ENCODE results near the gene RBM20. TPM values are rescaled to one million over a fixed set of nuclear protein-coding genes. Genes with fewer than 3 reads are reported as not detected.
"Not testable (repeated sequence)": the region's sequence is repeated elsewhere in the genome, so short reads cannot be mapped to it uniquely, and the experiment has no call there.

Gene RBM20
- 0.02 and 0.27 TPM in 2 replicates for total RNA-seq

DNA sequence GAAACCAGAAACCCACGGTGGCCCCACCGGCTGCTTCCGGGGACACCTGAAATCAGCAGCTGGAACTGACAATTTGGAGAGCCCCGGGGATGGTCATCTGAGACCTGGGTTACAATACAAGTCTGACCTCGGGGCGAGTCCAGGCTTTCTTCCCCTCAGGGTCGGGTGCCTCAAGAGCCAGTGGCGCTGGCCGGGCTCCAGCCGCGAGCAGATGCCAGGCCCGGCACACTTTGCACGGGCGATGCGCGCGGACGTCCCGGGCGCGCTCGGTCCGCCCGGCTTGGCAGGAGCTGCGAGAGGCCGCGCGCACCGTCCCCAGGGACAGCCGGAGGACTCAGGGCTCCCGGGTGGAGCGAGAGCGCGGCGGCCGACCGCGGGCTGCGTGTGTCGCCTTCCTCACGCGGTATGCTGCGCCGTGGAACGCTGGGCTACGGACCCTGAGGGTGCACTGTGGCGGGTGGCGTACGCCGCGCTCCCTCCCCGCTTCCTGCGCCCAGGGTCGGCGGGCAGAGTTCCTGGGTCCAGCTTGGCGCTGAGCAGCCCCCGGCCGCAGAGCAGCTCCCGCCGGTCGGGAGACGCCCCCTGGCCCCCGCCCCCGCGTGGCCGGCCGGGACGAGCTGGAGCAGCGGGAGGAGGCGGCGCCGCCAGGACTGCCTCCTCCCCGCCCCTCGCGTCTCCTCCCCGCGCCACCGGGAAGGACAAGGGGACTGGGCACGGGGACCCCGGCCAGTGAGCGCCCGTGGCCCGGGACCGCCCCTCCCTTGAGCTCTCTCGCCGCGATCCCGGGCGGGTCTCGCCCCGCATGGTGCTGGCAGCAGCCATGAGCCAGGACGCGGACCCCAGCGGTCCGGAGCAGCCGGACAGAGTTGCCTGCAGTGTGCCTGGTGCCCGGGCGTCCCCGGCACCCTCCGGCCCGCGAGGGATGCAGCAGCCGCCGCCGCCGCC is at the start of gene RBM20:
RBM20 (plus strand) TSS at position 684 of the 945 bp plus-strand sequence; CDS start at position 803, 119 bp downstream.
- intact Hi-C loops (cut with micrococcal nuclease): loop anchor here (2.0 kb wide), 1 partner anchor 29 kb away; no protein-coding TSS in a partner anchor

DNA sequence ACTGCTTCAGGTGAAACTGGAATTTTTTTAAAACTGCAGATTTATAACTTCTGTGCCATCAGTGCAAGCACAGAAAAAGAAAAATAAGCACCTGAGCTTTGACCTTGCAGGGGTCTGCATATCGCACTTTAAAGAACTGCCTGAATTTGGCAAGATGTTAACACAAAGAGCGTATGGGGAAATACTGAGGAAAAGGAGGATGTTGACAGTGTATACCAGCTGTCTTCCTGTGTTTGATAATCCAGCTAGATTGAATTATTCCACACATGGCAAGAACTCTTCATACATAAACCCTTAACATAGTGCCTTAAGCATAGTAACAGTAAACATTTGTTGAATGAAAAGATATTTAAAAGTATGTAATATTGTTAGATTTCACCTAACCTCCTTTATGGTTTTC is 46.7 kb upstream of the RBM20 start:
- intact Hi-C loops (cut with micrococcal nuclease): no loop called here

GRCh38 chr10:110600487-110601101 is 43.5 kb upstream of the RBM20 start:
- intact Hi-C loops (cut with micrococcal nuclease): loop anchor here (1.0 to 2.0 kb wide), 7 partner anchors 33 to 464 kb away; partner anchors contain the start of gene SMC3

GRCh38 chr10:110601581-110601980 is 42.6 kb upstream of the RBM20 start:
- intact Hi-C loops (cut with micrococcal nuclease): loop anchor here (2.0 kb wide), 1 partner anchor 465 kb away; no protein-coding TSS in a partner anchor

DNA sequence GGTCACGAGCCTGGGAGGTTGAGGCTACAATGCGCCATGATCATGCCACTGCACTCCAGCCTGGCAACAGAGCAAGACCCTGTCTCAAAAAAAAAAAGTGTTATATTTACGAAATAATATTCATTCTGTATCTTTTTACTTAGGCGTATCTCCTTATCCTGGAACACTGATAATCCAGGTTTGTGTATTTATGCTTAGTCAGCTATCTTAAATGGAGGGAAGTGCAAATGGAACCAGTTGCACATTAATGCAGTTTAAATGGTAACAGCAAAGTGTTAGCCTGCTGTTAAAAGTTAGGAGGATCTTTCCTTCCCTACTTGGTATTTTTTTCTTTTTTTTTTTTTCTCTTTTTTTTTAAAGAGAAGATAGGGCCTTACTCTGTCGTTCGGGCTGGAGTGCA is 36.0 kb upstream of the RBM20 start:
- intact Hi-C loops (cut with micrococcal nuclease): no loop called here

GRCh38 chr10:110609605-110610004 is 34.5 kb upstream of the RBM20 start:
- intact Hi-C loops (cut with micrococcal nuclease): loop anchor here (1.0 to 2.0 kb wide), 9 partner anchors 63 to 1531 kb away; no protein-coding TSS in a partner anchor

- intact Hi-C loops (cut with micrococcal nuclease): loop anchor here (1.0 to 2.0 kb wide), 9 partner anchors 62 to 1530 kb away; no protein-coding TSS in a partner anchor
These were observed 33.8 kb upstream of the RBM20 start for GRCh38 chr10:110610308-110610774.

DNA sequence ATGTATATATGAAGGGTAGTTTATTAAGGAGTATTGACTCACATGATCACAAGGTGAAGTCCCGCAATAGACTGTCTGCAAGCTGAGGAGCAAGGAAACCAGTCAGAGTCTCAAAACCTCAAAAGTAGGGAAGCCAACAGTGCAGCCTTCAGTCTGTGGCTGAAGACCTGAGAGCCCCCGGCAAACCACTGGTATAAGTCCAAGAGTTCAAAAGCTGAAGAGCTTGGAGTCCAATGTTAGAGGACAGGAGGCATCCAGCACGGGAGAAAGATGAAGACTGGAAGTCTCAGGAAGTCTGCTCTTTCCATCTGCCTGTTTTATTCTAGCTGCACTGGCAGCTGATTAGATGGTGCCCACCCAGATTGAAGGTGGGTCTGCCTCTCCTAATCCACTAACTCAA is 33.4 kb upstream of the RBM20 start:
- intact Hi-C loops (cut with micrococcal nuclease): loop anchor here (1.0 to 2.0 kb wide), 9 partner anchors 62 to 1530 kb away; no protein-coding TSS in a partner anchor

GRCh38 chr10:110612087-110612486 is 32.0 kb upstream of the RBM20 start:
- intact Hi-C loops (cut with micrococcal nuclease): no loop called here

GRCh38 chr10:110612629-110613028 is 31.5 kb upstream of the RBM20 start:
- intact Hi-C loops (cut with micrococcal nuclease): no loop called here

- intact Hi-C loops (cut with micrococcal nuclease): no loop called here
These were observed 30.7 kb upstream of the RBM20 start for GRCh38 chr10:110613341-110613995.

DNA sequence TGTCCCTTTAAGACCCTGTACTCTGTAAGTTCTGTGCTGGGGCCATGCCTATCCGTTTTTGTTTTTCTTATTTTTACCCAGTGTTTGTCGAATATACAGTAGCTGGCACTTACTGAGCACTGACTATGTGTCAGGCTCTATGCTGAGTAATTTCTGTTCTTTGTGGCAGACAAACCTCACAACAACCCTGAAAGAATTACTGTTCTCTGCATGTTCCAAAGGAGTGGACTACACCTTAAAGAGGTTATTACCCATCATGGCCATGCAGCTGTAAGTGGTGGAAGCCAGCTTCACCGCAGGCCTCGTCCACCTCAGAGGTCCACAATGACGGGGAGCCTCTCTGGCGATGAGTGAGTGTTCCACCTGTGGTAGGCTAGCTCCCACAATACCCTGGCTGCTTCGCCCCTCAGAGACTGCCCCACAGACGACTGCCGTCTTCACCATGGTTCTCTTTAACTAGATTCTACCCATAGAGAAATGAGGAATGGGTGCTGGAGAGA is 30.1 kb upstream of the RBM20 start:
- intact Hi-C loops (cut with micrococcal nuclease): no loop called here

DNA sequence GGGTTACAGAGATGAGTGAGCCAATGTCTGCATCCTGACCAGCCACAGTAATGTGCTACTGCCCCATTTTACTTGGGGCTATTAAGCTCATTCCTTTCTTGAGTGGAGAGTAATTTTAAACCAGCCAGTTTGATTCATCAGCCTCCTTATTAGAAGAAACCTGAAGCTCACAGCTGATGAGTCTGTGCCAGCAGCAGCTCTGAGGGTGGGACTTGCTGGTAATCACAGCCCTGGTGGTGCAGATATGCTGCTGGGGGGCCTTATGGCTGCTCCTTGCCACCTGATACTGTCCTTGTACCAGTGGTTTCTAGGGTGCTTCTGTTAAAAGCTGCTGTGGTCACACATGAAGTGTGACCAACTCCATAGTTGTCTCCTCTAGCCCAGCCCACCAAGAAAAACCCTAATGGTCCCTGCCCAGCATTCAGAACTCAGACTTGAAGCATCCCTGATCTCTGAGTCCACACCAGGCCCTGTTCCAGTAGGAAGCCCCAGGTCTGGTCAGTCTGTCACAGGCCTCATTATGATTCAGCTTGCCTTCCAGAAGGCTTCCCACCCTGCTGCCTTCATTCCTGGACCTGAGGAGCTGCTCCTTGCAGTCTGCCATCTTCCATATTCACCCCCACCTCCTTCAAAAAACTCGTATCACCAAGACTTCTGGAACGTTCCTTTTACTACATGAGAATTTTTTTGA is 28.9 kb upstream of the RBM20 start:
- intact Hi-C loops (cut with micrococcal nuclease): no loop called here

- intact Hi-C loops (cut with micrococcal nuclease): no loop called here
These were observed 27.6 kb upstream of the RBM20 start for GRCh38 chr10:110616493-110617033.

DNA sequence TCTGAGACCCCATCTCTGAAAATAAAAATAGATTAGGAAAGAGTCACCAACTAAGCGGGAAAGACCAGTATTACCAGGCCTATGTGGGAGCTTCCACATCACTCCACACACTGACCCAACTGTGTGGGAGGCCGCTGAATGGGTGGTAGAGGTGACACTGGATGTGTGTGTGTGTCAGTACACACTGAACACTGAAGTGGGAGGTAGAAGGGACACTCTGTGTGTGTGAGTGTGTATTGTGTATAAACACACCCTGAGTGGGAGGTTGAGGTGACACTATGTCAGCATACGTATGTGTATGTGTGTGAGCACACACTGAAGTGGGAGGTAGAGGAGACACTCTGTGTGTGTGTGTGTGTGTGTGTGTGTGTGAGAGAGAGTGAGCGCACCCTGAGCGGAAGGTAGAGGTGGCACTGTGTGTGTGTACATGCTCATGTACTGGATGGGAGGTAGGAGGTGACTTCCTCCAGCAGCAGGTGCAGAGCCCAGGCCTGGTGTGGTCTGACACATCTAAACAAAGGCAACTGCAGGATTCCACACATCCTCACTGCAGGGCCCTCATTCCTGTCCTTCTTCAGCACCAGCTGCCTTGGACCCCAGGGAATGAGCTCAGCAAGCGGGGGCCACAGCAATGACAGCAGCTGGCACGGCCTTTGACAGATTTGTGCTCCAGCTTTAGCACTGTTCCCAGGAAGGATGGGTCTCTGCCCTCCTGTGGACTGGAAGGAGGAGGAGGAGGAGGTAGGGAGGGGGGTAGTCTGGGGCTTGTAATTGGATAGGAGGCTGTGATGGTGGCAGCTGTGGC is 26.5 kb upstream of the RBM20 start:
- intact Hi-C loops (cut with micrococcal nuclease): no loop called here

DNA sequence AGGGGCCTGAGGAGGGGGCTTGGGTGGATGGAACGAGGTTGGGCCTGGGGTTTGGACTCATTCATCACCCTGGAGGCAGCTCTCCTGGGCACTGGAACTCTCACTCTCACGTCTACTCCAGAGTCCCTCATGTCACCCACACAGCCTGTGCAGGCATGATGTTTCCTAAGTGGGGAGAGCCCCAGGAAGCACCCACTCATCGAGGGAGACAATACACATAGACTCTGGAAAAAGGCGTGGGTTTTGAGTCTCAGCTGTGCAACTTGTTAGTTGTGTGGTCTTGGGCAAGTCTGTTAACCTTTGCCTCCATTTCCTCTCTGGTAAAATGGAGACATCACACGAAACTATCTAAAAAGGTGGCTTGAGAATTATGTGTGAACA is 25.9 kb upstream of the RBM20 start:
- intact Hi-C loops (cut with micrococcal nuclease): no loop called here

DNA sequence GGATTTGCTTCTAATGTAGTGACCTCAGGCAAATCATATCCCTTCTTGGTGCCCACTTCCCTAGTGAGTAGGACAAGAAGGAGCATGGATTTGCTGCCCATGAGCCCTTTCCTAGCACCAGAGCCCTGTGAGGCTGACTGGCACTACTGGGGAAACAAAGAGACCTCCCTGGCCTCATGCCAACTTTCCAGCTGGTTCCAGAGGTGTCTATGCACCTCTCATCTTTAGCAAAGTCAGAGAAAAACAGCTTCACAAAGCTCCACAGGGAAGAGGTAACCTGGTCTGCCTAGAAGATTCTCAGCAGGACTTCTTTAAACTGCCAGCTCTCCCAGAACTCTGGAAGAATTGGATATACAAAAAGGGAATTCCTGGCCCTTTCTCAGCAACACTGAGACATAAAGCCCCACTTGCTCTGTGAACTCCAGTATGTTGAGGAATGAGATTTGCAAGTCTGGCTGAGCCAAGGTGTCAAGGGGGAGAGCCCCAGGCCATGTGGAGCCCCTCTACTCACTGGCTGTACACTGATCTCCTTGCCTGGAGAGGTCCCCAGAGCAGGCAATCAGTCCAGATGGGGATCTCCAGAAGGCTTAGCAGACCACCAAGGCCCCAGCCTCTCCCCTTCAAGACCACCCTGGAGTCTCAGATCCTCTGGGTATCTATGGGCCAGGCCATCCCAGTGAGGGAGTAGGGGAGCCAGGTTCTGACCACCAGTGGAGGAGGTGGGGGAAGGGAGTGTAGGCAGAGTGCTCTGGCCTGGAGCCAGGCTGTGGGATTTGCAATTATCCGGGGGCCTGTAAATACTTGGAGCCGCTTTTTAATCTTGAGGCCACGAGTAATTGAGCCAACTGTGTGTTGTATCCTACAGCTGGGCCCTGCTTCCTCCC is 24.4 kb upstream of the RBM20 start:
- intact Hi-C loops (cut with micrococcal nuclease): no loop called here

GRCh38 chr10:110620398-110620719 is 23.8 kb upstream of the RBM20 start:
- intact Hi-C loops (cut with micrococcal nuclease): no loop called here

GRCh38 chr10:110623316-110623715 is 20.8 kb upstream of the RBM20 start:
- intact Hi-C loops (cut with micrococcal nuclease): not testable (repeated sequence)
